ENCODE measurements around the gene KLHL35. TPM values are rescaled to one million over a fixed set of nuclear protein-coding genes. Genes with fewer than 3 reads are reported as not detected.

Gene KLHL35
- total RNA-seq, 1 donor from 2014 or later: 12.5 TPM

- Mint-ChIP-seq H3K36me3 (ENCODE audit: low read depth) (peaks cover 34% of the 10 kb centered on the region), H3K9me3 (ENCODE audit: low read depth) (no peaks in the 10 kb centered on the region), H3K27ac (ENCODE audit: unreplicated experiment) (peak within 1 kb of the TSS; percentile 96), H3K4me1 (ENCODE audit: low read depth) (peaks cover 45% of the 10 kb centered on the region), H3K27me3 (ENCODE audit: low read depth) (no peaks in the 10 kb centered on the region), H3K4me3 (ENCODE audit: unreplicated experiment) (peak within 1 kb of the TSS; percentile 95)
- TF ChIP-seq CTCF (IDR thresholded peaks at IDR 0.05): peak; percentile 64
- DNase-seq (ENCODE audit: low spot score): peak; percentile 95
Measured at GRCh38 chr11:75399344-75400145, 33.5 kb downstream of the KLHL35 start, which contains the start of gene RPS3. Gene RPS3, plus strand, starts transcription at chr11:75399518. Its CDS starts 30 bp downstream, at chr11:75399548.

DNA sequence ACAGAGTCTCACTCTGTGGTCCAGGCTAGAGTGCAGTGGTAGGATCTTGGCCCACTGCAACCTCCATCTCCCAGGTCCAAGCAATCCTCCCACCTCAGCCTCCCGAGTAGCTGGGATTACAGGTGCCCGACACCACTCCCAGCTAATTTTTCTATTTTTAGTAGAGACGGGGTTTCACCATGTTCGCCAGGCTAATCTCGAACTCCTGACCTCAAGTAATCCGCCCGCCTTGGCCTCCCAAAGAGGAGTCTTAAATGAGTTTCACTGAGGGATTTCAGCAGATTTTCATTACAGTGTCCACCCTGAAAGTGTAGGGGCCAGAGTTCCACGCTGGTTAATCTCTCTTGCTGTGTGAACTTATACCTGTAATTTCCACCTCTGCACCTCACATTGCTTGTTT lies 34.1 kb downstream of the KLHL35 start:
- Mint-ChIP-seq H3K4me3 (ENCODE audit: unreplicated experiment) (peak overlapping the region; percentile 95), H3K36me3 (ENCODE audit: low read depth) (peaks cover 27% of the 10 kb centered on the region), H3K27ac (ENCODE audit: unreplicated experiment) (peak overlapping the region; percentile 96), H3K27me3 (ENCODE audit: low read depth) (no peaks in the 10 kb centered on the region), H3K4me1 (ENCODE audit: low read depth) (peaks cover 41% of the 10 kb centered on the region), H3K9me3 (ENCODE audit: low read depth) (no peaks in the 10 kb centered on the region)
- no peak for DNase-seq (ENCODE audit: low spot score)
- TF ChIP-seq CTCF (IDR thresholded peaks at IDR 0.05): no peak

GRCh38 chr11:75394085-75394840 lies 38.7 kb downstream of the KLHL35 start:
- peaks cover 3% of the 10 kb centered on the region for H3K4me1 Mint-ChIP-seq (ENCODE audit: low read depth)
- no peak for DNase-seq (ENCODE audit: low spot score)
- H3K4me3 Mint-ChIP-seq (ENCODE audit: unreplicated experiment): no peak overlapping the region
- H3K9me3 Mint-ChIP-seq (ENCODE audit: low read depth): no peaks in the 10 kb centered on the region
- no peaks in the 10 kb centered on the region for H3K27me3 Mint-ChIP-seq (ENCODE audit: low read depth)
- no peak overlapping the region for H3K27ac Mint-ChIP-seq (ENCODE audit: unreplicated experiment)
- no peaks in the 10 kb centered on the region for H3K36me3 Mint-ChIP-seq (ENCODE audit: low read depth)
- TF ChIP-seq CTCF (IDR thresholded peaks at IDR 0.05): no peak

GRCh38 chr11:75389925-75390324 lies 43.1 kb downstream of the KLHL35 start:
- Mint-ChIP-seq H3K4me1 (ENCODE audit: low read depth) (peaks cover 6% of the 10 kb centered on the region), H3K36me3 (ENCODE audit: low read depth) (no peaks in the 10 kb centered on the region), H3K4me3 (ENCODE audit: unreplicated experiment) (no peak overlapping the region), H3K9me3 (ENCODE audit: low read depth) (no peaks in the 10 kb centered on the region), H3K27ac (ENCODE audit: unreplicated experiment) (no peak overlapping the region), H3K27me3 (ENCODE audit: low read depth) (no peaks in the 10 kb centered on the region)
- TF ChIP-seq CTCF (IDR thresholded peaks at IDR 0.05): no peak
- DNase-seq (ENCODE audit: low spot score): no peak

- Mint-ChIP-seq H3K27me3 (ENCODE audit: low read depth) (no peaks in the 10 kb centered on the region), H3K4me1 (ENCODE audit: low read depth) (peaks cover 11% of the 10 kb centered on the region), H3K4me3 (ENCODE audit: unreplicated experiment) (no peak overlapping the region), H3K9me3 (ENCODE audit: low read depth) (no peaks in the 10 kb centered on the region), H3K36me3 (ENCODE audit: low read depth) (no peaks in the 10 kb centered on the region), H3K27ac (ENCODE audit: unreplicated experiment) (no peak overlapping the region)
- TF ChIP-seq CTCF (IDR thresholded peaks at IDR 0.05): no peak
- DNase-seq (ENCODE audit: low spot score): no peak
Measured at GRCh38 chr11:75389276-75389605, 43.8 kb downstream of the KLHL35 start.
